Natural killer cell (primary cell): ENCODE data around the gene HECTD4. TPM values are rescaled to one million over a fixed set of nuclear protein-coding genes. Genes with fewer than 3 reads are reported as not detected.
A peak's percentile ranks its signal among the peaks of the same experiment; 100 is the strongest.

Experiments
- ATAC-seq, 3 donors: fragments of 150-1000 bp in 2 of 3; fragments of 200-7000 bp in 1 of 3; cut with Tn5 transposase; 1 replicate in 1 of 3; 2 replicates in 2 of 3; pipeline ENCODE4 v1.10.0; 2021; ENCODE audit warnings: mild to moderate bottlenecking in 2 of 3, moderate library complexity in 2 of 3
- DNase-seq, 2 donors: peaks; one replicate each; pipeline versions ENCODE4 v3.0.0 to v3.0.0-alpha.2; 2013 to 2021; ENCODE audit warnings: mixed read lengths in 1 of 2
- H3K27ac ChIP-seq: one replicate; pipeline ENCODE4 v1.5.1; 2013; ENCODE audit warnings: mild to moderate bottlenecking, low read length
- H3K27me3 ChIP-seq: one replicate; pipeline ENCODE4 v1.6.1; 2013; ENCODE audit warnings: low read length; ENCODE audit not compliant: control insufficient read depth, insufficient read depth
- H3K36me3 ChIP-seq: one replicate; pipeline ENCODE4 v1.6.1; 2013; ENCODE audit warnings: low read length; ENCODE audit not compliant: control insufficient read depth, insufficient read depth
- H3K4me1 ChIP-seq: one replicate; pipeline ENCODE4 v1.6.1; 2013; ENCODE audit warnings: low read length; ENCODE audit not compliant: control insufficient read depth, insufficient read depth
- H3K4me3 ChIP-seq: one replicate; pipeline ENCODE4 v1.5.1; 2013; ENCODE audit warnings: low read length
- H3K9me3 ChIP-seq: one replicate; pipeline ENCODE4 v1.6.1; 2013; ENCODE audit warnings: low read length; ENCODE audit not compliant: control insufficient read depth, insufficient read depth
- H3K27ac Mint-ChIP-seq, 2 donors: one replicate each; pipeline ENCODE4 v1.8.0; 2022; ENCODE audit warnings: mild to moderate bottlenecking in 2 of 2, mixed read lengths in 2 of 2, moderate library complexity in 1 of 2
- H3K27me3 Mint-ChIP-seq, 2 donors: one replicate each; pipeline ENCODE4 v1.8.0; 2022; ENCODE audit warnings: low read depth in 2 of 2, mixed read lengths in 2 of 2
- H3K36me3 Mint-ChIP-seq: one replicate; pipeline ENCODE4 v1.8.0; 2022; ENCODE audit warnings: mixed read lengths
- H3K4me1 Mint-ChIP-seq, 2 donors: one replicate each; pipeline ENCODE4 v1.8.0; 2022; ENCODE audit warnings: mixed read lengths in 2 of 2
- H3K4me3 Mint-ChIP-seq: one replicate; pipeline ENCODE4 v1.8.0; 2022; ENCODE audit warnings: mild to moderate bottlenecking, moderate library complexity, mixed read lengths
- H3K9me3 Mint-ChIP-seq, 2 donors: one replicate each; pipeline ENCODE4 v1.8.0; 2022; ENCODE audit warnings: mixed read lengths in 2 of 2
- CTCF ChIP-seq: fragments of 200-600 bp; IDR thresholded peaks from one replicate; pipeline ENCODE4 v1.8.0; 2022; ENCODE audit warnings: antibody characterized with exemption
- WGBS: methylation state at CpG from one replicate; pipeline ENCODE4 v1.1.7; 2013; ENCODE audit warnings: missing lambda C conversion rate; ENCODE audit not compliant: insufficient coverage; 5-methylcytosine and 5-hydroxymethylcytosine counted together
- intact Hi-C: fragments of 100-400 bp; cut with micrococcal nuclease; formaldehyde crosslinking; loops from one replicate; pipeline ENCODE4 v1.14.2; 2022
- total RNA-seq, 4 donors: library from RNA; stranded (reverse); fragments of 120-200 nt in 1 of 4; gene quantifications; one replicate each; pipeline versions ENCODE4 v1.2.3 to v1.2.4, GENCODE V29; 2013 to 2022

The HECTD4 gene
- total RNA-seq, 3 donors from 2014 or later (not counting 1 experiment from before 2014, with no cell fraction given): 66.9 to 82.6 (median 79.2) TPM

GRCh38 chr12:112296183-112296582 is 86.0 kb downstream of the HECTD4 start:
- Mint-ChIP-seq H3K9me3 (no peaks in the 10 kb centered on the region), H3K27me3 (no peaks in the 10 kb centered on the region), H3K4me1 (peaks cover 0 to 8% of the 10 kb centered on the region in 2 donors), H3K36me3 (no peaks in the 10 kb centered on the region), H3K4me3 (no peak overlapping the region), H3K27ac (no peak overlapping the region)
- intact Hi-C loops: no loop called here
- over 99% methylated on average over 3 of the region's 3 CpGs for WGBS
- TF ChIP-seq CTCF: no peak
- Histone ChIP-seq H3K9me3 (no peaks in the 10 kb centered on the region), H3K4me1 (no peaks in the 10 kb centered on the region), H3K27me3 (no peaks in the 10 kb centered on the region), H3K27ac (no peak overlapping the region), H3K36me3 (peaks cover 7% of the 10 kb centered on the region), H3K4me3 (no peak overlapping the region)
- peak in 1 of 3 donors; percentile 32 for ATAC-seq
- no peak for DNase-seq

GRCh38 chr12:112294793-112295192 is 87.4 kb downstream of the HECTD4 start:
- Mint-ChIP-seq H3K4me1 (peaks cover 0 to 8% of the 10 kb centered on the region in 2 donors), H3K4me3 (no peak overlapping the region), H3K27me3 (no peaks in the 10 kb centered on the region), H3K27ac (no peak overlapping the region), H3K9me3 (no peaks in the 10 kb centered on the region), H3K36me3 (no peaks in the 10 kb centered on the region)
- Histone ChIP-seq H3K4me1 (no peaks in the 10 kb centered on the region), H3K27ac (no peak overlapping the region), H3K4me3 (no peak overlapping the region), H3K27me3 (no peaks in the 10 kb centered on the region), H3K9me3 (no peaks in the 10 kb centered on the region), H3K36me3 (peaks cover 7% of the 10 kb centered on the region)
- ATAC-seq: no peak
- no peak for TF ChIP-seq CTCF
- peak in 1 of 2 donors; percentile 13 for DNase-seq
- 96% methylated on average over 8 of the region's 9 CpGs for WGBS
- intact Hi-C loops: no loop called here

- H3K9me3 Mint-ChIP-seq: no peaks in the 10 kb centered on the region
- 100% methylated on average over 1 of the region's 1 CpG for WGBS
- Histone ChIP-seq H3K4me3 (no peak overlapping the region), H3K27me3 (no peaks in the 10 kb centered on the region), H3K36me3 (peaks cover 5% of the 10 kb centered on the region), H3K9me3 (peaks cover 3% of the 10 kb centered on the region), H3K4me1 (no peaks in the 10 kb centered on the region), H3K27ac (no peak overlapping the region)
- H3K36me3 Mint-ChIP-seq: no peaks in the 10 kb centered on the region
- no peak overlapping the region for H3K27ac Mint-ChIP-seq
- no peaks in the 10 kb centered on the region for H3K27me3 Mint-ChIP-seq
- H3K4me1 Mint-ChIP-seq: peaks cover 0 to 13% of the 10 kb centered on the region in 2 donors
- ATAC-seq: no peak
- no peak for TF ChIP-seq CTCF
- DNase-seq: no peak
- H3K4me3 Mint-ChIP-seq: no peak overlapping the region
- intact Hi-C loops: no loop called here
Observed at GRCh38 chr12:112288638-112289037, 93.6 kb downstream of the HECTD4 start.
